Keratinocyte (primary cell): ENCODE measurements around the gene MREG.

ENCODE experiments used
- CTCF ChIP-seq, 3 experiments: IDR thresholded peaks in 1 of 3; conservative IDR thresholded peaks in 1 of 3; optimal IDR thresholded peaks in 1 of 3; 2 replicates in 2 of 3; 3 replicates in 1 of 3; pipeline versions ENCODE3 to v1.5.1; 2011; ENCODE audit warnings: low read length in 3 of 3, mild to moderate bottlenecking in 3 of 3, moderate library complexity in 2 of 3, control low read depth in 1 of 3, inconsistent platforms in 1 of 3; ENCODE audit not compliant: insufficient read depth in 2 of 3; ENCODE audit errors: extremely low read depth in 1 of 3
- EZH2 ChIP-seq: IDR thresholded peaks from one replicate; pipeline ENCODE4 v1.6.1; 2012; ENCODE audit warnings: inconsistent platforms, mild to moderate bottlenecking, low read length, moderate library complexity

GRCh38 chr2:215966274-215966673 is 47.1 kb downstream of the MREG start:
- TF ChIP-seq CTCF (optimal IDR thresholded peaks at IDR 0.05 in 1 of 3, IDR thresholded peaks at IDR 0.05 in 1 of 3, conservative IDR thresholded peaks at IDR 0.05 in 1 of 3; ENCODE audit: extremely low read depth in 1 of 3, insufficient read depth in 2 of 3, low read length in 3 of 3) (no peak), EZH2 (no peak)
